Astrocyte (in vitro differentiated cells and primary cell): ENCODE data around the gene PLEKHA1.

Source experiments
- EZH2 ChIP-seq: IDR thresholded peaks from 2 replicates; pipeline ENCODE4 v1.6.1; 2012; ENCODE audit warnings: mild to moderate bottlenecking, low read length, inconsistent platforms; ENCODE audit not compliant: insufficient read depth
- TF ChIP-seq, protein P1 (sequence below): IDR thresholded peaks from 2 replicates; pipeline ENCODE4 v1.5.1; 2011; ENCODE audit warnings: low read depth, mild to moderate bottlenecking, inconsistent platforms, low read length, moderate library complexity; ENCODE audit not compliant: insufficient read depth

- TF ChIP-seq, protein P1, sequence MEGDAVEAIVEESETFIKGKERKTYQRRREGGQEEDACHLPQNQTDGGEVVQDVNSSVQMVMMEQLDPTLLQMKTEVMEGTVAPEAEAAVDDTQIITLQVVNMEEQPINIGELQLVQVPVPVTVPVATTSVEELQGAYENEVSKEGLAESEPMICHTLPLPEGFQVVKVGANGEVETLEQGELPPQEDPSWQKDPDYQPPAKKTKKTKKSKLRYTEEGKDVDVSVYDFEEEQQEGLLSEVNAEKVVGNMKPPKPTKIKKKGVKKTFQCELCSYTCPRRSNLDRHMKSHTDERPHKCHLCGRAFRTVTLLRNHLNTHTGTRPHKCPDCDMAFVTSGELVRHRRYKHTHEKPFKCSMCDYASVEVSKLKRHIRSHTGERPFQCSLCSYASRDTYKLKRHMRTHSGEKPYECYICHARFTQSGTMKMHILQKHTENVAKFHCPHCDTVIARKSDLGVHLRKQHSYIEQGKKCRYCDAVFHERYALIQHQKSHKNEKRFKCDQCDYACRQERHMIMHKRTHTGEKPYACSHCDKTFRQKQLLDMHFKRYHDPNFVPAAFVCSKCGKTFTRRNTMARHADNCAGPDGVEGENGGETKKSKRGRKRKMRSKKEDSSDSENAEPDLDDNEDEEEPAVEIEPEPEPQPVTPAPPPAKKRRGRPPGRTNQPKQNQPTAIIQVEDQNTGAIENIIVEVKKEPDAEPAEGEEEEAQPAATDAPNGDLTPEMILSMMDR: no peak
- no peak for TF ChIP-seq EZH2
These were observed 67.5 kb downstream of the PLEKHA1 start for GRCh38 chr10:122441961-122442360.
